H54 (cell line): ENCODE results near the gene SHISA6.

Experiments
- DNase-seq: peaks from one replicate; pipeline ENCODE4 v3.0.0; 2011; ENCODE audit warnings: low spot score, mixed read lengths; ENCODE audit not compliant: insufficient read length
- FAIRE-seq: peaks from 3 replicates; lab custom pipeline; 2011; peaks lifted over from hg19 to GRCh38; lab: Jason Lieb, UNC
- POLR2A ChIP-seq: IDR thresholded peaks from 2 replicates; pipeline ENCODE4 v1.6.1; 2011; ENCODE audit warnings: low read depth, mild to moderate bottlenecking, low read length

The SHISA6 gene

DNA sequence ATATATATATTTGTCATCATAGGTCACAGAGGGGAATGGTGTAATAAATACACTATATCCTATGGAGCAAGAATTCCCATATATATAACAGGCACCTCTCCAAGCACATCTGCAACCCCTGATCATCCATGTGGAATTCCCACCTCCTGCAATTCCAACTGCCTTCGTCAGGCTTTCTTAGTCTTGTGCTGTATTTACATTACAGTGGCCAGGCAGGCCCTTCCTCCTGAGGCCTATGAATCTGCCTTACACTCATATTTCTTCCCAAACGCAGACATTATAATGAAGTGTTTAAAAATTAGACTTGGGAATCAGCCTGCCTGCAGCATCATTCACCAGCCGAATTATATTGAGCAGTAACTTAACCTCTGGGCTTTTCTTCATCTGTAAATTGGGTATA, 338.0 kb downstream of the SHISA6 start:
- FAIRE-seq (no peak), DNase-seq (no peak)
- TF ChIP-seq POLR2A: no peak

DNA sequence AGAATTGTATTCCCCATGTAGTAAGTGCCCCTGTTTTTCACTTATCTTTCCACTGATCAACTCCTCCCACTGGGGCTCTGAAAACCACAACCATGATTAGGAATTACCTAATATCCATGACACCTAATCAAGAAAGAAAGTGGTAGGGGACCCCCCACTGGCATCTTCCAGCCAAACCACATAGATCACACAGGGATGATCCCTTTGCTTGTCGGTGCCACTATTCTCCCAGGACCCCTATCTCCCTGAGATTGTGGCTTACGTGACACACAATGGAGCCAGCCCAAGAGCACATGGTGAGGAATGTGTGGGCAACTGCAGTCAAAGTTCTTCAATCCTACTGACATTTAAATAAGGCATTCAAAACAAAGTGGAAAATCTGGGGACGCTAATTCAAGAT, 339.7 kb downstream of the SHISA6 start:
- FAIRE-seq (no peak), DNase-seq (no peak)
- TF ChIP-seq POLR2A: no peak

DNA sequence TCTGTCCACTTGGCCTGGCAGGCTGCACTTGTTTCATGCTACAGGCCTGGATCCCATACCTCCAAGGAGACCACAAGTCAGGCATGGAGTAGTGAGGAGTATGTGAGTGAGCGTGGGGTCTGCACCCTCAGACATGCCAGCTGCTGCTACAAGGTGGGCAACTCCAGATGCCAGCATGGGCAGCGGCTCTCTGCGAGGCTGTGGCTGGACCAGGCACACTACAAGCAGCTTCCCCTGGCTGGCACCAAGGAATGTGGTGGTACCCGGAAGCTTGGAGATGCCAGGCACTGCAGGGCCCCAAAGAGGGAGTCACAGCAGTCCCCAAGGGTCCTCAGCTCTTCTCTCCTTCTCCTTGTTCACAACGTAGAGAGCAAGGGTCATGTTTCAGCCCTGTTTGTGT, 341.2 kb downstream of the SHISA6 start:
- FAIRE-seq (no peak), DNase-seq (no peak)
- TF ChIP-seq POLR2A: no peak

DNA sequence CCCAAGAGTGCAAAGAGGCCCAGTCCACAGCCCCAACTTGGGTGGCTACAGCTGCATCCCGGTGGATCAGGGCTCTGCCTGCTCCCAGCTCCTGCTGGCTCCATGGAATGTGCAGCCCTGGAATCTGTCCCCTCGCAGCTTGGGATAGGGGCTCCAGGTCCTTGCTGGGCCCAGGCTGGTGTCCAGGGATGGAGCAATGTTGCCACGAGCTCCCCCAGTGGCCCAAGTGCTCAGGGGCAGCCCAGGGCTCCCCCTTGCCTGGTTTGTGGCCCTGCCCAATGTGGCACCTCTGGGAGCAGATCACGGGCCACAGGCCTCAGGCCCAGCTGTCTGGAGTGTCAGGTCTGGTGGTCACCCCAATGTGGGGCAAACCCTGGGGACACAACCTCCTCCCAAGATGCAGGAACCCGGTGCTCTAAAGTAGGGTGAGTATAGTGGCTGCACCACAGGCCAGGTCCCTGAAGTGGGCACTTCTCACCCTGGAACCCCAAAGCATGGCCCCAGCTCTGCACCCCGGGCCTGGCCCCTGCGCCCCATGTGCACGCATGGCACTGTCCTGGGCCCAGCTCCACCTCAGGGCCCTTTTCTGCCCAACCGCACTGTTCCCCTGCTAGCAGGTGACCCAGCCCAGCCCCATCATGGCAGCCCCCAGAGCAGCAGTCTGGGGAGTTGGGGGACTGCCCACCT, 342.4 kb downstream of the SHISA6 start:
- FAIRE-seq (no peak), DNase-seq (no peak)
- TF ChIP-seq POLR2A: no peak

DNA sequence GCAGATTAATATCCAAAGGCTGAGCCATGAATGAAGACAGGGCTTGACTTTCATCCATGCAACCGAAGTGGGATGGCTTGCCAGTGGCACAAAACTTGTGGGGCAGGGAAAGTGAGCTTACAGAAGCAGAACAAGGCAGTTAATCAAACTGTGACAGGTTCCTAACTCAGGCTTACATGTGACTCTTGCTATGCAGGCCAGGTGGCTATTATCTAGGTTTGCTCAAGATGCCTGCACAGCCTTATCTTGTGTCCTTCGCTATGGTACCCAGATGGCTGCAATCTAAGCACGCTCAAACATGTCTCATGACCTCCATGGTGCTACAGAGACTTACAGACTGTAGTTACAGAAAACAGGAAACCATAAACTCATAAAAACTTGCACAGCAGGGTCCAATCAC, 348.7 kb downstream of the SHISA6 start:
- no peak for FAIRE-seq
- no peak for TF ChIP-seq POLR2A
- DNase-seq: no peak

DNA sequence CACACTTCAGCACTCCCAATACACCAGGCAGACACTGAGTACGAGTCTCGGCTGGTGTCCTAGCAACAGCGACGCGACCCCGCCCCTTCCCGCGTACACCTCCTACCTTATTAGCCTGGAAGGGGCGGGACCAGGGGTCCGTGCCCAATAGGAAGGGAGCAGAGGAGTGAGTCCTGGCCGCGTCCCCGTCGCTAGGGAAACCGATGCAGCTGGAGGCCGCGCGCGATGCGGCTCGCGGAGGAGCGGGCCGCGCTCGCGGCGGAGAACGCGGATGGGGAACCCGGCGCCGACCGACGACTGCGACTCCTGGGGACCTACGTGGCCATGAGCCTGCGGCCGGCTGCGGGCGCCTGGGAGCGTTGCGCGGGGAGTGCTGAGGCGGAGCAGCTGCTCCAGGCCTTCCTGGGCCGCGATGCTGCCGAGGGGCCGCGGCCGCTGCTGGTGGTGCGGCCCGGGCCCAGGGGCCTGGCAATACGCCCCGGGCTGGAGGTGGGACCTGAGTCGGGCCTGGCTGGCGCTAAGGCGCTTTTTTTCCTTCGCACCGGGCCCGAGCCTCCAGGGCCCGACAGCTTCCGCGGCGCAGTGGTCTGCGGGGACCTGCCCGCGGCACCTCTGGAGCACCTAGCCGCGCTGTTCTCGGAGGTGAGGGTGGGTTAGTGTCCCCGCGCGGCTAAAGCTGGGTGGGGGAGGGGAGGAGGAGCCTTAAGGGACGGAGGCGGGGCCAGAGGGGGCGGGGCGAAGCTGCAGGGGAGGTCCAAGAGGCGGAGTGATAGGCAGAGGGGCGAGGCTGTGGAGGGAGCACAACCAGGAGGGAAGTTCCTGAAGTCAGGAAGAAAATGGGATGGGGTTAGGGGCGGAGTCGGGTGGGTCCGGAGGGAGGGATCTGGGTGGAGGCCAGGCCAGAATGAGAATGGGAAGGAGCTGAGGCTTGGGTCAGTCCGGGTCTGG, 357.5 kb downstream of the SHISA6 start, which contains the start of gene DNAH9:
Gene DNAH9, plus strand, starts transcription at position 197 of the 948 bp plus-strand sequence. Its CDS starts 29 bp downstream, at position 226.
- no peak for TF ChIP-seq POLR2A
- no peak for DNase-seq
- no peak for FAIRE-seq

DNA sequence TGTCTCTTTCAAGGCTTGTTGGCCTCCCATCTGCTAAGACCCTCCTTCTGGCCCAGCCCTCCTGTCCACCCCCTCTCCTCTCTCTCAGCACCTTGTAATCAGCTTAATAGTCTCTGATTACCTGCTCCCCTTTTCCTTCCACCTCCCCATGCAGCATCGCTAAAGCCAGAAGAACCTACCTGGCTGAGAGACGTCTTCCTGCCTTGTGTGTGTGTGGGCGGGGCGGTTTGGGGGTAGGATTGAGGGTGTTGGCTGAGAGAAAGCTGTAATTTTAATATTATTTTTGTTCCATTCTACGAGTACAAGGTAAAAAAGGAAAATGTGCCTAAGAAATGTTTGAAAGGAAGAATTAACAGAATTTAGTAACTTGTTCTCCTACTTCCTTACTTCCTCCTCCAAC, 360.6 kb downstream of the SHISA6 start:
- FAIRE-seq (no peak), DNase-seq (no peak)
- TF ChIP-seq POLR2A: no peak

DNA sequence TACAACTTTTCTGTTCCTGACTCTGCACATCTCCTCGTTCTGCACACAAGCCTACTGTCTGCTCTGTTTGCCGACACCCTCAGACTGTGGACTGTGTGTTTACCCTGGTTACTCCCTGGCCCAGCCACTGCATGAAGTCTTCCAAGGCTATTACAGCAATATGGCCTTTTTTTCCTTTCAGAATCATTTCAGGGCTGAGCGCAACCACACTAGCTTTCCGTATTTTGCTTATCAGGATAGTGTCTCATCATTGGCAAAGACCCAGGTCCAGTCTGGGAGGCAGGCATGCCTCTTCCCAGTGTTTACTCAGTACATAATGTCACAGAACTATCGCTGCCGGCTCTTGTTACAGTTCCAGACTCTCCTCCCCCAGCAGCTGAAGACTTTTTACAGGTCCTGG, 367.4 kb downstream of the SHISA6 start:
- FAIRE-seq: no peak
- DNase-seq: no peak
- no peak for TF ChIP-seq POLR2A

DNA sequence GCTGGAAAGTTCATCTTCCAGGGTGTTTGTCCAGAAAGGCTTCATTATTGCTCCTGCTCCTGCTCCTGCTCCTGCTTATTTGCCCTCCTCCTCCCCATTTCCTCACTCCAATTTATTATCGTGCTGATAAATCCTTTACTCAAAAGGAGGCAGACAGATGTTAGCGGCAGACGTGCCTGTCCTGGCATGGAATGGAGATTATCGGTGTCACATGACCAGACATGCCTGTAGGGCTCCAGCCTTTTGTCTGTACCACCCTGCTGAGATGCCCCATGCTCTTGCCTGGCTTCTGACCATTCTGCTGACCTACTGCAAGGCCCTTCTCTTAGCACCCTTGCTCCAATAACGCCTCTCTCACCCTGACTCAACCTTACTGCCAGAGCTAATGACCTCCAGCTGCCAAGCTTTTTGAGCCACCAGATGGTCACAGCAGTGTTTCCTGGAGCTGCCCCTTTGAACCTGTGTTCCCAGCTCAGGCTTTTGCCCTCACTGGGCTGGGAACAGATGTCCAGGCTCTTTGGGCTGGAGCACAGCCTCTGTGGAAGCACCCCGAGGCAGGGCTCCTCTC, 370.1 kb downstream of the SHISA6 start:
- DNase-seq: no peak
- no peak for TF ChIP-seq POLR2A
- FAIRE-seq: no peak

DNA sequence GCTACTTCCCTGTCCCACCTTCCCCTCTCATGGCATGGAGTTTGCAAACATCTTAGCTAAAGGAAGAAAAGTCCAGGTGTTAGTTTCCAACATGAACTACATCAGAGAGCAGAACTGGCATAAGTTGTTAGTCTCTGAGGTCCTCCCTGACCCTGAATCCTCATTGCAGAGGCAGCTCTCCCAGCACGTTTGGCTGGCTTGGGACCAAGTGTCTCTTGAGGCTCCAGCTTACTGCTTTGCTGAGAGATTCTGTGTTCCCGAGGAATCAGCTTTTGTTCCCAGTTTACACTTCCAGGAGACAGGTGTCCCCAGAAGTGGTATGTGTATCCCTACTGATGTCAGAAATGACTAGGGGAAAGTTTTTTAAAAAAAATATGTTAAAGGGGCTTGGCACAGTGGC, 371.9 kb downstream of the SHISA6 start:
- no peak for TF ChIP-seq POLR2A
- FAIRE-seq (no peak), DNase-seq (no peak)
